WTC11 (cell line): ENCODE measurements around the gene POLR2L. TPM values are rescaled to one million over a fixed set of nuclear protein-coding genes. Genes with fewer than 3 reads are reported as not detected.

Experiments
- ATAC-seq: fragments of 200-7000 bp; cut with Tn5 transposase; 2 replicates; pipeline ENCODE4 v1.10.0; 2021; ENCODE audit warnings: mild to moderate bottlenecking, moderate library complexity
- CTCF ChIA-PET: fragments of 300-600 bp; sonication (Branson Sonifier 250); formaldehyde crosslinking; loops from one replicate; lab custom pipeline; 2021; ENCODE audit warnings: antibody characterized with exemption; lab: Charles Lee
- POLR2A ChIA-PET: fragments of 350-600 bp; sonication (Branson Sonifier 250); formaldehyde crosslinking; loops from one replicate; lab custom pipeline; 2021; ENCODE audit warnings: antibody characterized with exemption; lab: Charles Lee
- DNase-seq: peaks from one replicate; pipeline ENCODE4 v3.0.0; 2021; ENCODE audit warnings: low spot score
- H3K27ac Mint-ChIP-seq: 2 replicates; pipeline ENCODE4 v1.8.0; 2021; ENCODE audit warnings: mixed read lengths
- H3K27me3 Mint-ChIP-seq: 2 replicates; pipeline ENCODE4 v1.8.0; 2021; ENCODE audit warnings: low read depth, mild to moderate bottlenecking, moderate library complexity, mixed read lengths
- H3K36me3 Mint-ChIP-seq: 2 replicates; pipeline ENCODE4 v1.8.0; 2021; ENCODE audit warnings: mixed read lengths
- H3K4me1 Mint-ChIP-seq: 2 replicates; pipeline ENCODE4 v1.8.0; 2022; ENCODE audit warnings: mixed read lengths
- H3K4me3 Mint-ChIP-seq: 2 replicates; pipeline ENCODE4 v1.8.0; 2021; ENCODE audit warnings: mild to moderate bottlenecking, moderate library complexity, mixed read lengths
- H3K9me3 Mint-ChIP-seq: 2 replicates; pipeline ENCODE4 v1.8.0; 2021; ENCODE audit warnings: mixed read lengths
- ARID4B ChIP-seq: sonication (generic); formaldehyde crosslinking; IDR thresholded peaks from 2 replicates; pipeline ENCODE4 v1.8.0; 2023; ENCODE audit warnings: missing genetic modification reagents, mild to moderate bottlenecking, borderline replicate concordance
- ATF1 ChIP-seq: sonication (generic); formaldehyde crosslinking; IDR thresholded peaks from 2 replicates; pipeline ENCODE4 v1.8.1; 2023; ENCODE audit warnings: mild to moderate bottlenecking, moderate library complexity, missing genetic modification reagents
- ELF4 ChIP-seq: sonication (generic); formaldehyde crosslinking; IDR thresholded peaks from 2 replicates; pipeline ENCODE4 v1.8.1; 2022; ENCODE audit warnings: low read depth, mild to moderate bottlenecking, moderate library complexity, missing genetic modification reagents
- ESRRA ChIP-seq: sonication (generic); formaldehyde crosslinking; IDR thresholded peaks from 2 replicates; pipeline ENCODE4 v1.8.1; 2022; ENCODE audit warnings: mild to moderate bottlenecking, missing genetic modification reagents, borderline replicate concordance
- FOXJ3 ChIP-seq: sonication (generic); formaldehyde crosslinking; IDR thresholded peaks from 2 replicates; pipeline ENCODE4 v1.9.0; 2021; ENCODE audit warnings: missing genetic modification reagents, mild to moderate bottlenecking, borderline replicate concordance
- GABPB1 ChIP-seq: sonication (generic); formaldehyde crosslinking; IDR thresholded peaks from 2 replicates; pipeline ENCODE4 v1.8.1; 2023; ENCODE audit warnings: mild to moderate bottlenecking, missing genetic modification reagents
- IRF1 ChIP-seq: sonication (generic); formaldehyde crosslinking; IDR thresholded peaks from 2 replicates; pipeline ENCODE4 v1.8.0; 2023; ENCODE audit warnings: missing genetic modification reagents
- KAT7 ChIP-seq: sonication (generic); formaldehyde crosslinking; IDR thresholded peaks from 2 replicates; pipeline ENCODE4 v1.8.1; 2023; ENCODE audit warnings: missing genetic modification reagents, mild to moderate bottlenecking, borderline replicate concordance
- NR1H2 ChIP-seq: sonication (generic); formaldehyde crosslinking; IDR thresholded peaks from 2 replicates; pipeline ENCODE4 v1.9.0; 2021; ENCODE audit warnings: mild to moderate bottlenecking, moderate library complexity, missing genetic modification reagents
- OVOL2 ChIP-seq: fragments of 250-450 bp; sonication (Bioruptor Pico); IDR thresholded peaks from 2 replicates; pipeline ENCODE4 v1.9.0; 2021; ENCODE audit warnings: mild to moderate bottlenecking, borderline replicate concordance
- PRRX2 ChIP-seq: fragments of 250-450 bp; sonication (Bioruptor Pico); IDR thresholded peaks from 2 replicates; pipeline ENCODE4 v1.8.0; 2021; ENCODE audit warnings: mild to moderate bottlenecking
- RORB ChIP-seq: fragments of 250-450 bp; sonication (Bioruptor Pico); IDR thresholded peaks from 2 replicates; pipeline ENCODE4 v1.9.0; 2021; ENCODE audit warnings: mild to moderate bottlenecking
- SMAD3 ChIP-seq: sonication (generic); formaldehyde crosslinking; IDR thresholded peaks from 2 replicates; pipeline ENCODE4 v1.8.0; 2022; ENCODE audit warnings: missing genetic modification reagents, mild to moderate bottlenecking, borderline replicate concordance
- STAT6 ChIP-seq: sonication (generic); formaldehyde crosslinking; conservative IDR thresholded peaks from 2 replicates; pipeline ENCODE4 v1.8.1; 2023; ENCODE audit warnings: mild to moderate bottlenecking, low read depth, missing genetic modification reagents, moderate library complexity
- TEAD4 ChIP-seq: sonication (generic); formaldehyde crosslinking; IDR thresholded peaks from 2 replicates; pipeline ENCODE4 v1.8.0; 2022; ENCODE audit warnings: mild to moderate bottlenecking, missing genetic modification reagents
- TP53 ChIP-seq: sonication (generic); formaldehyde crosslinking; IDR thresholded peaks from 2 replicates; pipeline ENCODE4 v1.8.1; 2023; ENCODE audit warnings: mild to moderate bottlenecking, missing genetic modification reagents
- ZBTB21 ChIP-seq: sonication (generic); formaldehyde crosslinking; IDR thresholded peaks from 2 replicates; pipeline ENCODE4 v1.8.1; 2023; ENCODE audit warnings: mild to moderate bottlenecking, missing genetic modification reagents, borderline replicate concordance
- ZBTB43 ChIP-seq: sonication (generic); formaldehyde crosslinking; IDR thresholded peaks from 2 replicates; pipeline ENCODE4 v1.8.1; 2023; ENCODE audit warnings: mild to moderate bottlenecking, missing genetic modification reagents
- ZNF416 ChIP-seq: fragments of 250-450 bp; sonication (Bioruptor Pico); IDR thresholded peaks from 2 replicates; pipeline ENCODE4 v1.9.0; 2021; ENCODE audit warnings: mild to moderate bottlenecking, inconsistent platforms
- ZNF671 ChIP-seq: fragments of 250-450 bp; sonication (Bioruptor Pico); IDR thresholded peaks from 2 replicates; pipeline ENCODE4 v1.8.0; 2021; ENCODE audit warnings: mild to moderate bottlenecking
- total RNA-seq: library from RNA; stranded (reverse); gene quantifications from 3 replicates; pipeline ENCODE4 v1.2.3, GENCODE V29; 2021
- TF ChIP-seq, protein P1 (sequence below): sonication (generic); formaldehyde crosslinking; IDR thresholded peaks from 2 replicates; pipeline ENCODE4 v1.8.1; 2022; ENCODE audit warnings: low read depth, mild to moderate bottlenecking, moderate library complexity, missing genetic modification reagents, borderline replicate concordance

POLR2L gene
- total RNA-seq, 1 experiment from 2014 or later: 152 TPM

DNA sequence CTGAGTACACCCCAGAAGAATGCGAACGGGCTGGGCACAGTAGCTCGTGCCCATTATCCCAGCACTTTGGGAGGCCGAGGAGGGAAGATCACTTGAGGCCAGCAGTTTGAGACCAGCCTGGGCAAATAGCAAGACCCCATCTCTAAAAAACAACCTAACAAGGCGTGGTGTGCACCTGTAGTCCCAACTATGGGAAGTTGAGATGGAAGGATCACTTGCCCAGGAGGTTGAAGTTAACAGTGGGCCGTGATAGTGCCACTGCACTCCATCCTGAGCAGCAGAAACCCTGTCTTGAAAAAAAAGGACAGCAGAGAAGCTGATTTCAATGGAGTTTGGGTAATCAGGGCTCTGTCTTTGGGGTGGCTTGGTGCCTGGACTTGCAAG lies 29.3 kb downstream of the POLR2L start (continued):
- TF ChIP-seq, protein P1, sequence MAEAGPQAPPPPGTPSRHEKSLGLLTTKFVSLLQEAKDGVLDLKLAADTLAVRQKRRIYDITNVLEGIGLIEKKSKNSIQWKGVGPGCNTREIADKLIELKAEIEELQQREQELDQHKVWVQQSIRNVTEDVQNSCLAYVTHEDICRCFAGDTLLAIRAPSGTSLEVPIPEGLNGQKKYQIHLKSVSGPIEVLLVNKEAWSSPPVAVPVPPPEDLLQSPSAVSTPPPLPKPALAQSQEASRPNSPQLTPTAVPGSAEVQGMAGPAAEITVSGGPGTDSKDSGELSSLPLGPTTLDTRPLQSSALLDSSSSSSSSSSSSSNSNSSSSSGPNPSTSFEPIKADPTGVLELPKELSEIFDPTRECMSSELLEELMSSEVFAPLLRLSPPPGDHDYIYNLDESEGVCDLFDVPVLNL: no peak
- no peak for TF ChIP-seq IRF1 (CRISPR knock-in tag)
- no peak for TF ChIP-seq GABPB1 (CRISPR knock-in tag)
- TF ChIP-seq KAT7 (CRISPR knock-in tag): no peak
- TF ChIP-seq ZBTB21 (CRISPR knock-in tag): no peak
- no peak for TF ChIP-seq ESRRA (CRISPR knock-in tag)
- TF ChIP-seq ARID4B (CRISPR knock-in tag): 0 out of 2 replicates have a peak, but pooled peaks have one; percentile 12
- TF ChIP-seq PRRX2 (CRISPR knock-in tag): peak; percentile 9; the same call in 1 of the 2 replicates
- TF ChIP-seq ZNF416 (CRISPR knock-in tag): 0 out of 2 replicates have a peak, but pooled peaks have one; percentile 25
- TF ChIP-seq, all 79 proteins: peak for 5

- Mint-ChIP-seq H3K4me1 (peaks cover 32% of the 10 kb centered on the region), H3K9me3 (no peaks in the 10 kb centered on the region), H3K27me3 (no peaks in the 10 kb centered on the region), H3K27ac (peak overlapping the region; percentile 93; the same call in 1 of the 2 replicates), H3K36me3 (peaks cover 28% of the 10 kb centered on the region), H3K4me3 (no peak overlapping the region; the same call in 1 of the 2 replicates)
- CTCF ChIA-PET: interaction anchor here (0.9 kb wide), 1 partner anchor 18 kb away, joined by 3 read pairs; no protein-coding TSS in a partner anchor
- DNase-seq: no peak
- POLR2A ChIA-PET: no interaction called here
- ATAC-seq: no peak
- no peak for TF ChIP-seq FOXJ3
- TF ChIP-seq ELF4 (CRISPR knock-in tag): no peak
- TF ChIP-seq KAT7 (CRISPR knock-in tag): no peak
- no peak for TF ChIP-seq RORB (CRISPR knock-in tag)
- no peak for TF ChIP-seq ATF1 (CRISPR knock-in tag)
- TF ChIP-seq SMAD3 (CRISPR knock-in tag): no peak
- TF ChIP-seq ZNF671 (CRISPR knock-in tag): no peak
- no peak for TF ChIP-seq TP53 (CRISPR knock-in tag)
- no peak for TF ChIP-seq TEAD4
- no peak for TF ChIP-seq OVOL2 (CRISPR knock-in tag)
- no peak for TF ChIP-seq ZBTB43
- TF ChIP-seq ZBTB21 (CRISPR knock-in tag): no peak
- TF ChIP-seq STAT6 (CRISPR knock-in tag): no peak
- no peak for TF ChIP-seq PRRX2 (CRISPR knock-in tag)
- no peak for TF ChIP-seq NR1H2 (CRISPR knock-in tag)
Observed at GRCh38 chr11:812390-812789, 29.9 kb downstream of the POLR2L start.
